ELR (cell line): ENCODE data around the gene MCCC1.
"Not testable (repeated sequence)": the region's sequence is repeated elsewhere in the genome, so short reads cannot be mapped to it uniquely, and the experiment has no call there.

ENCODE experiments used
- DNase-seq: peaks from one replicate; pipeline ENCODE4 v3.0.0-alpha.2; 2015; ENCODE audit warnings: low read depth

The MCCC1 gene

DNA sequence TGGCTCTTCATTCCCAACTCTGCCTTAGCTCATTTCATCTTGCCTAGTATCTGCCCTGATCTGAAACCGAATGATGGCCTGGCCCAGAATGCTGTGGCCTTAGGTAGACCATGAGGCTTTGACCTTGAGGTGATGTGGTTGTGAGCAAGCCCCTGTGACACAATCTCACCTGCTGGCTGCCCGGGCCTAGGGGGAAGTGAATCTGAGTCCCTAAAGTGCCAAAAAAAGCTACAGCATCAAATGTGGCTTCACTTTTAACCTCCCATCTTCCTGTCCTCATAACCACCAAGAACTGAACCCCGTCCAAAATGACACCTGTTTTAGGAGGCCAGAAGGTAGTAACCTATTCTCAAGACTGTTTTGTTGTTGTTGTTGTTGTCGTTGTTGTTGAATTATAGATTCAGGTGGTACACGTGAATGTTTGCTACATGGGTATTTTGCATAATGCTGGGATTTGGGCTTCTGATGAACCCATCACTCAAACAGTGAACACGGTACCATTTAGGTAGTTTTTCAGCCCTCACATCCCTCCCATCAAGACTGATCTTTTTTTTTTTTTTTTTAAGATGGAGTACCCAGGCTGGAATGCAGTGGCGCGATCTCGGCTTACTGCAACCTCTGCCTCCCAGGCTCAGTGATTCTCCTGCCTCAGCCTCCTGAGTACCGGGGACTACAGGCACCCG, 54.6 kb downstream of the MCCC1 start:
- no peak for DNase-seq

DNA sequence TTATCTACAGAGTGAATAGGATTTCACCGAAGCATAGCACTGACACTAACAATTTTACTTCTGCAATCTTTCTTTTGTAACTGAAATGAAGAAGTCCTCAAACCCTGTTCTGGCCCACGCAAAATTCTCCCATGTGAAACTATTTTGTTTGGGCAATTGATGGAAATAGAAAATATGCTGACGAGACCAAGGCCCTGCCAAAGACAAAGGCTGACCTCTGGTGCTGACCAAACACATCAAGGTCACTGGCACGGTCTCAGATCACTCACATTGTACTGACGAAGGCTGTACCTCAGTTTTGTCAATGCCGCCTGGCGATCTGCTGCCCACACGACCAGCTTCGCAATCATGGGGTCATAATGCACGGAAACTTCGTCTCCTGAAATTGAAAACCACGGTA, 60.5 kb downstream of the MCCC1 start:
- no peak for DNase-seq

- DNase-seq: no peak
These were observed 61.1 kb downstream of the MCCC1 start for GRCh38 chr3:183038221-183038620.

GRCh38 chr3:183033746-183034145, 65.5 kb downstream of the MCCC1 start:
- peak; percentile 69 for DNase-seq

GRCh38 chr3:183032880-183033555, 66.3 kb downstream of the MCCC1 start:
- DNase-seq: no peak

- no peak for DNase-seq
These were observed 67.5 kb downstream of the MCCC1 start for GRCh38 chr3:183031826-183032225.

GRCh38 chr3:183028416-183028815, 70.9 kb downstream of the MCCC1 start:
- DNase-seq: peak; percentile 69

GRCh38 chr3:183027276-183027675, 72.0 kb downstream of the MCCC1 start:
- DNase-seq: no peak

DNA sequence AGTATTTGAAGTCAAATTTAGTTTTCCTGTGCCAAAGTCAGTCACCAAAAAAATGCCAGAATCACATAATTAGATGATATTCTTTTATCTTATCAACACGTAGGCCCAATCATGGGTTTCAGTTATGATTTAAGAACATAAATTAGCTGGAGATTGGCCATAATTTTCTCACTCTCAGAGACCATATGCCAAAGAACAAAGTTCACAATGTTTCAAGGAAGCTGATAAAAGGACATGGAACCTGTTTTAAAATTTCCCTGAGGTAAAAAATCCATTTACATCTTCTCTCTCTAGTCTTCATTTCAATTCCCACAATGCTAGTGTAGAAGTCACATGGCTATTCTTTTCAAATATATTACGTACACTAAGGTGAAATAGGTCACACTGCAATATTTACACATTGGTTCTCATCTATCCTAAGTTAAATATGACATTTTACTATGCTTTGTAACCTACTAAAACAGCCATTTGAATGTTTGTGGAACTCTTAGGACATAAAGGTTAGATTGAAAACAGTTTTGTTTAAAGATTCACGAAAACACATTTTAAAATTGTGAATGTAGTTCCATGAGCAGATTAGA, 76.3 kb downstream of the MCCC1 start:
- DNase-seq: no peak

DNA sequence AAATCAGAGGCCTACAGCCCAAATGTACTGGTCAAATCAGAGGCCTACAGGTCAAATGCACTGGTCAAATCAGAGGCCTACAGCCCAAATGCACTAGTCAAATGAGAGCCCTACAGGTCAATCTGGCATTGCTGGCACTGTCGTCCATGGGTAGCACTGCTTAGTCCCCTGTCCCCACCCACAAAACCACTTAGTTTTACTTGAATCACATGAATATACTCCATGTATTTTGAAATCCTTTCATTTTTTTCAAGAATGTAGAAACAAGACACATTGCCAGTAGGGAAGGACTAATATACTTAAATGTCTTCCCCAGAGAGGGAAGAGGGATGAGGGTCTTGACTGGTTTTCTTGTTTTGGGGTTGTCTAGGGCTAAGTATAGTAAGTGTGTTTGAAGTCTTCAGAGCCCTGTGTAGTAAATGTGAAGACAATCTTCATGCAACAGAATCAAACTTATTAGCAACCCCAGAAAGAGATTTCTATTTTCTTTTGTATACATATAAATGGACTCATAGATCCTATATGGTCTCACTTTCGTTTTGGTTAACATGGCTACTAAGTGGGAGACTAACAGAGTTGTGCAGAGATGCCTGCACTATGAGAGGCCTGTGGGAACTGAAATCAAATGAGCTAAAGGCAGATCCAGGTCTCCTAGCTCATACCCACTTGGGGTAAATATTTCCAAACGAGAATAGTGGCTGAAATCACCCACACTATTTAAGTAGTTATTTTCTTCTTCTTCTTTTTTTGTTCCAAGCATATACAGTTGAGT, 80.7 kb downstream of the MCCC1 start:
- no peak for DNase-seq

GRCh38 chr3:183015185-183015584, 84.1 kb downstream of the MCCC1 start:
- no peak for DNase-seq

DNA sequence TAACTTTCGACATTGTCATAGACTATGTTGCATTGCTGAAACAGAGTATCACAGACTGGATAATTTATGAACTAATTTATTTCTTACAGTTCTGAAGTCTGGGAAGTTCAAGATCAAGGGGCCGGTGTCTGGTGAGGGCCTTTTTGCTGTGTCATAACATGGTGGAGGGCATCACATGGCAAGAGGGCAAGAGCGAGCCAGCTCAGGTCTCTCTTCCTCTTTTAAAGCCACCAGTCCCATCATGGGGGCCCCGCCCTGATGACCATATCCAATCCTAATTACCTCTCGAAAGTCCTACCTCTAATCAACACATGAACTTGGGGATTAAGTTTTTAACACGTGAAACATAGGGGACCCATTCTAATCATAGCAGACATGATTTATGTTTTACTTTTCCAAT, 85.4 kb downstream of the MCCC1 start:
- DNase-seq: no peak

DNA sequence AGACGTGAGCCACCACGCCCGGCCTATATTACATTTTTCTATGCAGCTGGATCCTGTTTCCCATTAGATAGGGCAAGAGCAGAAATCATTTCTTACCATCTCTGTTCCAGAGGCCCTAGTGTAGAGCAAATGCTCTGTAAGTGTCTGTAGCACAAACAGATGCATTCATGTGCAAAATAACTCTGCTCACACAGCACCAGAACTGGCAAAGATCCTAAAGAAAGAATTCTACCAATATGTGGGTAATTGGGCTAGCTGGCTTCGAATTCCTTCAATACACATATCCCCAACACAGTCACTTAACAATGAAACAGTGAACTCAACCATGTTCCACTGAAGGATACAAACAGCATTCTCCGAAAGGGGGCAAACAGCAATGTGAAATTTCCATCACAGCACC, 86.2 kb downstream of the MCCC1 start:
- no peak for DNase-seq

DNA sequence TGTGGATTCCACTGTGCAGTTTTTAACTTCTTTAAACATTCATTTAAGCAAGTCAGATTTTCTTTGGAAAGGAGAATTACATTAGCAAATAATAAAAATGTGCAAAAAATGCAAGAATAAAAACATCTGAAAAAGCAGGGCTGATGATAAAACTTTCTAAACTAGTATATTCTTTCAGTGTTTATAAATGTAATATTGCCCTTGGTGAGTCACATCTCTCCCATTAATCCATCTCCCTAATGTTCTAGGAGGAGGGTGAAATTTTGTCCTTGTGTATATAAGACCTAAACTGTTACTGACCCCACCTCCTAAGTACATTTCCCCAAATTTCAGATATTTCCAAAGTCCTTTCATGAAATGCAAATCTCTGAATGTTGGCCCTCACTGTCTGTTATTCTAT, 90.5 kb downstream of the MCCC1 start:
- DNase-seq: no peak

DNA sequence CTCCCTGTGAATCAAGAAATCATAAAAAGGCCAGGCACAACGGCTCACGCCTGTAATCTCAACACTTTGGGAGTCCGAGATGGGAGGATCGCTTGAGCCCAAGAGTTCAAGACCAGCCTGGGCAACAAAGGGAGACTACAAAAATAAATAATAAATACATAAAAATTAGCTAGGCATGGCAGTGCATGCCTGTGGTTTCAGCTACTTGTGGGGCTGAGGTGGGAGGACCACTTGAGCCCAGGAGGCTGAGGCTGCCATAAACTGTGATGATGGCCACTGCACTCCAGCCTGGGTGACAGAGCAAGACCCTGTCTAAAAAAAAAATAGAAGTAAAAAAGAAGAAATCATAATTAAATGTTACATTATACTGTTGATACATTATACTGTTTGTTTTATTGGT, 91.0 kb downstream of the MCCC1 start:
- DNase-seq: no peak

GRCh38 chr3:183006396-183007002, 92.8 kb downstream of the MCCC1 start:
- DNase-seq: no peak

GRCh38 chr3:182999767-183000166, 99.5 kb downstream of the MCCC1 start:
- no peak for DNase-seq

- DNase-seq: not testable (repeated sequence)
These were observed 105.7 kb downstream of the MCCC1 start for GRCh38 chr3:182993486-182994201.

- no peak for DNase-seq
These were observed 109.7 kb downstream of the MCCC1 start for GRCh38 chr3:182989566-182989965.

GRCh38 chr3:182986021-182986420, 113.3 kb downstream of the MCCC1 start:
- no peak for DNase-seq

GRCh38 chr3:182983876-182984275, 115.4 kb downstream of the MCCC1 start:
- no peak for DNase-seq

GRCh38 chr3:182981038-182981380, 118.3 kb downstream of the MCCC1 start:
- DNase-seq: no peak
